ENCODE results near the gene BICD1.

The BICD1 gene

GRCh38 chr12:32419520-32419960 lies 312.9 kb downstream of the BICD1 start:
- no peak overlapping the region for H3K4me3 ChIP-seq (ENCODE audit: low read depth, low read length)
- no peak for TF ChIP-seq CTCF (conservative IDR thresholded peaks at IDR 0.05; ENCODE audit: low read depth, low read length)
- peak; percentile 63 for DNase-seq (ENCODE audit: low read depth)

- TF ChIP-seq CTCF (conservative IDR thresholded peaks at IDR 0.05; ENCODE audit: low read depth, low read length), result no peak
- DNase-seq (ENCODE audit: low read depth), result no peak
- H3K4me3 ChIP-seq (ENCODE audit: low read depth, low read length), result no peak overlapping the region
Observed at GRCh38 chr12:32420356-32420755, 313.7 kb downstream of the BICD1 start.

GRCh38 chr12:32423559-32423958 lies 316.9 kb downstream of the BICD1 start:
- TF ChIP-seq CTCF (conservative IDR thresholded peaks at IDR 0.05; ENCODE audit: low read depth, low read length), result no peak
- no peak for DNase-seq (ENCODE audit: low read depth)
- no peak overlapping the region for H3K4me3 ChIP-seq (ENCODE audit: low read depth, low read length)

- DNase-seq (ENCODE audit: low read depth), result no peak
- no peak for TF ChIP-seq CTCF (conservative IDR thresholded peaks at IDR 0.05; ENCODE audit: low read depth, low read length)
- no peak overlapping the region for H3K4me3 ChIP-seq (ENCODE audit: low read depth, low read length)
Observed at GRCh38 chr12:32431025-32431424, 324.4 kb downstream of the BICD1 start.

All from choroid plexus epithelial cell (primary cell).